HG02884 (cell line): ENCODE measurements around the gene ZNF526.

Experiments used
- ATAC-seq: cut with Tn5 transposase; IDR thresholded peaks from one replicate; pipeline ENCODE4 v1.9.1; 2021; ENCODE audit warnings: mild to moderate bottlenecking, moderate library complexity; ENCODE audit not compliant: unreplicated experiment

Gene ZNF526

DNA sequence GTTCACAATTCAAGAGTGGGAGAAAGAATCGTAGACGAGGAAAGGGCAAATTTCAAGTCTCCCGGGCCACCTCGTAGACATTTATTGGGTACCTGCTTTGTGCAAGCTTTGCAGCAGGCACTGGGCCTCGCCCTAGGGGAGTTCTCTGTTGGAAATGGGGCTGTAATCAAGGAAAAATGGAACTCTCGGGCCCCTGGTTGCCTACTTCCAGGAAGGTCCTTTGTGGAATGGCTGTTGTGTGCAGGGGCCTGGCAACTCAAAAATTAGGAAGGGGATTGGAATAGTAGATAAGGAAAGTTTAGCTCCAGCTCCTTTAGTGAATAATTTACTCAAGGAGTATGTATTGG is 612 bp downstream of the ZNF526 start:
- no peak for ATAC-seq

DNA sequence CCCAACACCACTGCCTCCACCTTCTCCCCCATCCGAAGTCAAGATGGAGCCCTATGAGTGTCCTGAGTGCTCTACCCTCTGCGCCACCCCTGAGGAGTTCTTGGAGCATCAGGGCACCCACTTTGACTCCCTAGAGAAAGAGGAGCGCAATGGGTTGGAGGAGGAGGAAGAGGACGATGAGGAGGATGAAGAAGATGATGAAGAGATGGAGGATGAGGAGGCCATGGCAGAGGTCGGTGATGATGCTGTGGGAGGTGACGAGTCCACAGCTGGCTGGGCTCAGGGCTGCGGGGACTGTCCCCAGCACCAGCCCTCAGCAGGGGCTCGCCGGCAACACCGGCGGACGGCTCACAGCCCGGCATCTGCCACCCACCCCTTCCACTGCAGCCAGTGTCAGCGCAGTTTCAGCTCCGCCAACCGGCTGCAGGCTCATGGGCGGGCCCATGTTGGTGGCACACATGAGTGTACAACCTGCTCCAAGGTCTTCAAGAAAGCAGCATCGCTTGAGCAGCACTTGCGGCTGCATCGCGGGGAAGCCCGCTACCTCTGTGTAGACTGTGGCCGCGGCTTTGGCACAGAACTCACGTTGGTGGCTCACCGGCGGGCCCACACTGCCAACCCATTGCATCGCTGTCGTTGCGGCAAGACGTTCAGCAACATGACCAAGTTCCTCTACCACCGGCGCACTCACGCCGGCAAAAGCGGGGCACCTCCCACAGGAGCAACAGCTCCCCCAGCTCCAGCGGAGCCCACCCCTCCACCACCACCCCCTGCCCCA is 5.0 kb downstream of the ZNF526 start:
- no peak for ATAC-seq

DNA sequence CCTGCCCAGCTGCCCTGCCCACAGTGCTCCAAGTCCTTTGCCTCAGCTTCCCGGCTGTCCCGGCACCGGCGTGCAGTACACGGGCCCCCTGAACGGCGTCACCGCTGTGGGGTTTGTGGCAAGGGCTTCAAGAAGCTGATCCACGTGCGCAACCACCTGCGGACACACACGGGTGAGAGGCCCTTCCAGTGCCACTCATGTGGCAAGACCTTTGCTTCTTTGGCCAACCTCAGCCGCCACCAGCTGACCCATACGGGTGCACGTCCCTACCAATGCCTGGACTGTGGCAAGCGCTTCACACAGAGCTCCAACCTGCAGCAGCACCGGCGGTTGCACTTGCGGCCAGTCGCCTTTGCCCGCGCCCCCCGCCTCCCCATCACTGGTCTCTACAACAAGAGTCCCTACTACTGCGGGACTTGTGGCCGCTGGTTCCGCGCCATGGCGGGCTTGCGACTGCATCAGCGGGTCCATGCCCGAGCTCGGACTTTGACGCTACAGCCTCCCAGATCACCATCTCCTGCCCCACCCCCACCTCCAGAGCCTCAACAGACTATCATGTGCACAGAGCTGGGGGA is 5.7 kb downstream of the ZNF526 start:
- ATAC-seq: no peak

DNA sequence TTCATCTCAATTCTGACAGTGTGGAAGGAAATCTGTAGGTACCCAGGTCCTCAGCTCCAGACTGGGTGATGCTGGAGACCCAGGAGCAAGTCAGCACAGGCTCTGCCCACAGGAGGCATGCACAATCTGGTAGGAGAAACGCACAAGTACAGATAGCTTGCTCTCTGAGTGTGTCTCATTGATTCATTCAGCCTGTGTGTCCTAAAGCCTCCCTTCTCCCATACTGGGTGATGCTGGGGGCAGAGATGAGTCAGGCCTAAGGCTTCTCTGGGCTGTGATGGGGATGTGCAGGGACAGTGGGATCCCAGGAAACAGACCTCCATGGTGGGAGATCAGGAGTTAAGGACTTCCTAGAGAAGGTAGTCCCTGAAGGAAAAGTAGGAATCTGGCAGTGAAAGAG is 6.8 kb downstream of the ZNF526 start:
- no peak for ATAC-seq

DNA sequence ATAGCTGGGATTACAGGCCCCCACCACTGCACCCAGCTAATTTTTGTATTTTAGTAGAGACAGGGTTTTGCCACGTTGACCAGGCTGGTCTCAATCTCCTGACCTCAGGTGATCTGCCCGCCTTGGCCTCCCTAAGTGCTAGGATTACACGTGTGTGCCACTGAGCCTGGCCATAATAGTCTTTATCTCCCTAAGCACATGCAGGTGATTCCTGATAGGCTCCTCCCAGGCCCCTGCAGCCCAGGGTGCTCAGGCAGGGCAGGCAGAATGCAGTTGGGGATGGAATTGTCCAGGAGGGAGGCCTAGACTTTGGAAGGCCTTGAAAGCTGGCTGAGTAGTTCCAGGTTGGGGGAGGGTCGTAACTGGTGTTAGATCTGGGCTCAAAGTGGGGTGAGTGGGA is 8.5 kb downstream of the ZNF526 start:
- no peak for ATAC-seq

DNA sequence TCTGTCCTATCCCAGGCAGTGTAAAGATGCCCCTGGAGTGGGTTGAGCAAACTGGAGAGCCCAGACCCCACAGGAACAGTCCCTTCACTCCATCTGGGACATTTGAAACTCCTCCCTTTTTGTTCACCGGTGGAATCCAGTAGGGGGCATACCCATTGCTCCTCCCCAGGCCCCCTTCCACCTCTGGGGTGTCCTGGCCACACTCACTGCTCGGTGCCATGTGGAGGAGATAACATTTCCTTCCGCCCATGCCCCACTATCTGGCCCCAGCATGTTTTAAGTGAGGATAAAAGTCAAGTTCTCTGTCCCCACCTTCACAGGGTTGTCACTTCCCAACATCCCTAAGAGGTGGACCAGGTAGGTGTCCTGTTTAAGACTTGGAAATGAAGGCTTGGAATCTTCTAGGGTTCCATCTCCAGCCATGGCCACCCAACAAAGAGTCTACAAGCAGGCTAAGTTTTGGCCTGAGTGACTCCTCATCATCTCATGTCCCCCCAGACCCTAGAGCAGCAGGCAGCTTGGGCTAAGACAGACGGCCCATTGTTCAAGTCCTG is 9.3 kb downstream of the ZNF526 start:
- no peak for ATAC-seq

DNA sequence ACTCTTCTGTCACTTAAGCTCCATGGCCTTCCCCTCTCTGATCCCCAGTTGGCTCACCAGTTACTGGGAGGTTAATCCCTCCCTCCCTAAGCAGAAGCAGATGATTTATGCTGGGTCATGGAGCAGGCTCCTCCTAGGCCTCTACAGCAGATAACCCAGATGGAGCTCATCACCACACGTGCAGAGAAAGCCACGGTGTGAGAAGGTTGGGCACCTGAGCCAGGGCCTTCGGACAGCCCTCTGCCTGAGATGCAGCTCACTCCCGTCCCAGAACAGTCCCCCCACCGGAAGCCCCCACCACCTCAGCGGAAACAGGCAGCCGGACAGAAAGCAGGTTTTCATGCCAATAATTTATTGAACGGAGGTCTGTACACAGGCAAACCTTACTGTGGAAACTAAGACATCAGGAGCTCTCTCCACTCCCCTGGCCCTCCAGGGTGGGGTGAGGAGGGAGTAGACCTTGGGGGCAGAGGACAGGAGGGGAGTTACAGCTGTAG is 9.8 kb downstream of the ZNF526 start:
- ATAC-seq: no peak

DNA sequence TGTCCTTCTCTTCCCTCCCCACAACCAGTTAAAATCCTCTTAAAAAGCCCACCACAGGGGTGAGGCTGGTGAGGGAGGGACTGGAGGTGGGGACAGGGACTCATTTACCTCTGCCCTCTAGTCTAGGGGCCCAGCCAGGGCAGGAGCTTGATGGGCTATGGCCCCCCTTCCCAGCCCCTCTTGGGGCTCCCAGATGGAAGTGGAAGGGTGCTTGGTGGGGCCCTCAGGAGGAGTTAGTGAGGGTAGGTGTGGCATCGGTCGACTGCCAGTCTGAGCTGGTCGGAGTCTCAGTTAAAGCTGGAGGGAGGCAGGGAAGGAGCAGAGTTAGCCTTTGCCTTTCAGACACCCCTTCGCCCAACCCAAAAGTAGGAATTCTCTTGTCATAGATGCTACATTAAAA is 10.5 kb downstream of the ZNF526 start:
- no peak for ATAC-seq

DNA sequence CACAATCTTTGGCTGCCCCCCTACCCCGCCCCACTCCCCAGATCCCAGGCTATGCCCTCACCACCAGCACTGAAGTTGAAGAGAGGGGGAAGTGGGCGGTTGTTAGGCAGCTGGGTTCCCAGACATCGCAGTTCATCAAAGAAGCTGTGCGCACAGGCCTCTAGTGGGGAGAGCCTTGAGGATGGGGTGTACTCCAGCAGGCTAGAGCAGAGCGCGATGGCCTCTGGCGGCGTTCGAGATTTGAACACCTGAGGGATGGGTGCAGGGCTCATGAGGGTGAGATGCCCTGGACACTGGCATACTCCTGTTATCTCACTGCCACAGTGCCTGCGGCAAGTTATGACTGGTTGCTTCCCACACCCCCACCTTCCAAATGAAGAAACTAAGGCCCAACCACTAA is 12.3 kb downstream of the ZNF526 start:
- ATAC-seq: no peak

DNA sequence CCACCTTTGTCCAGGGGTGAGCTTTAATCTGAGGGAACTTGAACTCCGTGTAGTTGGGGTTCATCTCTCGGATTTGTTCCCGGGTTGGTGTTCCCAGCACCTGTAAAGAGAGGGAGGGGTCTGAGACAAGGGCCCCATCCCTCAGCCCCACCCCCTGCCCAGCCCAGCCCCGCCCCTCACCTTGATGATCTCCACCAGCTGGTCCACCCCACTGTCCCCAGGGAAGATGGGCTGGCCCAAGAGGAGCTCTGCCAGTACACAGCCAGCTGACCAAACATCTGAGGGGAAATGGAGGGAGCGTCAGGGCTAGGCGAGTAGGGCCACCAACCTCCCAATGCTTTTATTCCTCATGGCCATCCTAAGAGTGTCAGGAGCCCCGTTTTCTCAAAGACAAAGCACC is 13.0 kb downstream of the ZNF526 start:
- ATAC-seq: no peak

DNA sequence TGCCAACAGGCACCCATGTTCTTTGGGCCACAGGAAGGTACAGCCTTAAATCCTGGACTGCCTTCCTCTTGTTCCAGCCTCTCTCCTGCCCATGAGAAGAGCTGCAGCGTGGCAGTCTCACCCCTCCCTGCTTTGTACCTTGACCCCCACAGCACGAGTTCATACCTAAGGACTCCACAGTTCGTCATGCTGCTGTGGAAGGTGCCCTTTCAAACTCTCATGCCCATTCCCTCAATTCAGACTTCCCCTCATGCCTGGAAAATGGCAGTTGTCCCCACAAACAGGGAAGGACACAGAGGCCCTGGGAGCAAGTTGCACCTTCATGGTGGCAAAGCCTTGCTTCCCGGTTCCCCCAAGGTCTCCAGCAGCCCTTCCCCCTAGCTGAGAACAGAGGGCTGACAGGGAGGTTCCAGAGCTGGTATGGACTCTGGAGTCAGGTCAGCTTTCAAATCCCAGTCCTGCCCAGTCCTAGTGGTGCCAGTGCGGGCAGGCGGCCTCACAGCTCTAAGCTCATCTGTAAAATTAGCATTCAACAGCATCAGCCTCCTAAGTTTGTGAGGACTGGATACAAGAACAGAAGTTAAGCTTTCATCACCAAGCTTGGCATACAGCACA is 13.7 kb downstream of the ZNF526 start:
- ATAC-seq: no peak

DNA sequence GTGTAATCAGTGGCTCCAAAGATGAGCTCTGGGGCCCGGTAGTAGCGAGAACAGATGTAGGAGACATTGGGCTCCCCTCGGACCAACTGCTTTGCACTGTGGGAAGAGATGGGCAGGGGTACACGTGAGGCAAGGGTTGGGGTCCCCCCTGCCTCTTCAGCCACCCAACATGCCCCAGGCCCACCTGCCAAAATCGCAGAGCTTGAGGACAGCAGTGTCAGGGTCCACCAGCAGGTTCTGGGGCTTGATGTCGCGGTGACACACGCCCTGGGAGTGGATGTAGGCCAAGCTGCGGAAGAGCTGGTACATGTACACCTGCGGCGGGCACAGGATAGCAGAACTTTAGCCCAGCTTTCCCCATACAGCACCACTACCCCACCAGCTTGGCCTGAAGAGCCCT is 14.3 kb downstream of the ZNF526 start:
- no peak for ATAC-seq

DNA sequence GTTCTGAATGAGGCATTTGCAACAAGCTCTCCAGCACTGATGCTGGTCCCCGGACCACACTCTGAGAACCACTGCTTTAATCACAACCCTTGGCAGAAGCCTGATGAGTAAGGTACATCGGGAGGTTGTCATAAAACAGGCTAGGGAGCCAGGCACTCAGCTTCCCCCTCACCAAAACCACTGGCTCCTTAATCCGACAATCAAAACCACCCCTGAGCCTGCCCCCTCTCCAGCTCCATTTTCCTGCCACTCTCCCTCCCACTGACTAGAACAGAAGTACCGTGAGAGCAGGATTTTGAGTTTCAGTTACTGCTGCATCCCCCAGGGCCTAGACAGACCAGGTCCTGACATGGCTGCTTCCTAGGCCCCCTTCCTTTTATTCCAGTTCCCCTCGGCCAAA is 15.1 kb downstream of the ZNF526 start:
- ATAC-seq: no peak

DNA sequence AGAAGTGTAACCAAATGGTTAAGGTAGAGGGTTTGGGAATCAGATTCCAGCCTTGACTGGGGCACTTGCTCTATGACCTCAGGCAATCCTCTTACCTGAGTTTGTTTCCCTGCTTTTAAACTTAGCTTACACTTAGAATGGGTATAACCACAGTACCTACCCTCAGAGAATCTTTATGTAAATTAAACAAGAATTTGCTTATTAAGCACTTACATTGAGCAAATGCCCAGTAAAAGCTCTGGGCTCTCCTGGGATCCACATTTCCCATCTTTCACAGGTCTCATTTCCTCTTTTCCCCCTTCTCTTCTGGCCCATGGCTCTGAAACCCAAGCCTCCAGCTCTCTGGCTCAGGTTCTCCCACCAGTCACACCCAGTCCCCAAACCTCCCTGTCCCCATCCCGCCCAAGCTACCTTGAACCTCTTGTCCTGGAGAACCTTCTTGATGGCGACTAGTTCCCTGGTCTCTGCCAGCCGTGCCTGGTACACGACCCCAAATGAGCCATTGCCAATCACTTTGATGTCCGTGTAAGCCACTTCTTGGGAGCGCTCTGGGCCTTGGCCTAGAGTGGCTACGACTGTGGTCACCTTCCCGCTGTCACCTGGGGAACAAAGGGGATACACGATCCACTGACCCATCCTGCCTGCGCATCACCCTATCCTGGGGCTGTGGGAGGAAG is 19.6 kb downstream of the ZNF526 start:
- no peak for ATAC-seq

DNA sequence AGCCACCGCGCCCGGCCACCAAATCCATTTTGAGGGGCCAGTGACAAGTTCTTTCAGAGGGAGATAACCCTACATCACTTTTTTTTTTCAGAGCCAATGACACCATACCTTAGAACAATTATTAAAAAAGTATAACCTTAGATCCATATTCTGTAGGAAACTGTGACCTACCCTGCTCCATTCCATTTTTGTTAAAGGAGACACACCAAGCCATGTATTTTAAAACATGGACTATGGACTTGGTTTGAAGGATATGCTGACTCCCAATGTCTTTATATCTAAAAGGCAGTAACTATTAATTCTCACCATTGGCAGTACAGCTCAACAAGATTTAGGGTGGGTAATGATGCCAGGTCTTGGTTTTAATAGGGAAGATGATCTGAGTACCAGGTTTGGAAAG is 21.2 kb downstream of the ZNF526 start:
- no peak for ATAC-seq

DNA sequence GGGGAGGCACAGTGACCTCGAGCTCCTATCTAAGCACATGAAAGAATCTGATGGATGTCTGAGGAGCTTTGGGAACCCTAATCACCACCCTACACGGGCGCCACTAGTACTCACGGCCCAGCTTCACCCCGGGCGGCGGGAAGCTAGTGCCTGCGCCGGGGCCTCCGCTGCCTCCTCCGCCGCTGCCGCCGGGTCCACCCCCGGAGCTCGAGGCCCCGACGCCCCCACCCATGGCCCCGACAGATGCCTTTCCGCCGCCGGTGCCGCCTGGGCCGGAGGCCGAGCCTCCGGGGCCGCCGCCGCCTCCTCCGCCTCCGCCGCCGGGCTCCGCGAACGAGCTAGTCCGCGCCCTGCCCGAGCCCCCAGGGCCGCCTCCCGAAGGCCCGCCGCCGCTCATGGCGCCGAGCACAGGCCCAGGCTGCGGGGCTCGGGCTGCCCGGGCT is 22.0 kb downstream of the ZNF526 start:
- no peak for ATAC-seq

DNA sequence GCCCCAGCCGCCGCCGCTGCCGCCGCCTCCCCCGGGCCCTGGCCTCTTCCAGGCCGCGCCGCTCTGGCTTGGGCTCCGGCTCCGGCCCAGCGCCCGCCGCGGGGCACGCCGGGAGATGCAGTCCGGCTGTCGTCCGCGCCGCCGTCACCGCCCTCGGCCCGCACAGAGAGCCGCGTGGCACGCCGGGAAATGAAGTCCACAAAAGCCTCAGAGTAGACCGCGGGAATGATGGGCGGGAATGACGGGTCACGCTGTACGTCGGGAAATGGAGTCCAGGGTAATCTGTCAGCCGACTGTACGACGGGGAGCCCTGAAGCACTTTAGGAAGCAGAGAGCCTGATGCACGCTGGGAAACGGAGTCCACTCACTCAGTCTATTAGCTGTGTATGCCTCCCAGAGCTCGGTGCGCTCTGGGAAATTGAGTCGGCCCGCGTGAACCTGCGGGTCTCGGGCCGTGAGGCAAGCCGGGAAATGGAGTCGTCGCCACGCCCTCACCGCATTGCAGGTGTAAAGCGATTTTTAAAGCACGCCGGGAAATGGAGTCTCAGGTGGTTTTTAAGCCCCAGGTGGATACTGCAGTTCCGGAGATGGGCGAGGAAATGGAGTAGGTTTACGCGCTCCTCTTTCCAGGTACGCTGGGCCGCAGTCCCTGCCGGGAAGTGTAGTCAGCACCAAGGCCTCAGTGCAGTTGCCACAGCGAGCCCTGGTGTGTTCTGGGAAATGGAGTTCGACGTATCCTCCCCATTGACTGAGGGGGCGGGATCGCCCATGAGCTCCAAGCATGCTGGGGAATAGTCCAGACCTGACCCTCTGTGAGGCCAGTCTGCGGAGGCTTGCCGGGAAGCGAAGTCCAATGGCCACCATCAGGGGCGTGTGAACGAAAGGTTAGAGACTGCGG is 22.6 kb downstream of the ZNF526 start, which contains the start of gene GSK3A:
GSK3A (minus strand) TSS at position 91 of the 898 bp plus-strand sequence. CDS start 137 bp downstream, outside the sequence.
- peak; percentile 58 for ATAC-seq

DNA sequence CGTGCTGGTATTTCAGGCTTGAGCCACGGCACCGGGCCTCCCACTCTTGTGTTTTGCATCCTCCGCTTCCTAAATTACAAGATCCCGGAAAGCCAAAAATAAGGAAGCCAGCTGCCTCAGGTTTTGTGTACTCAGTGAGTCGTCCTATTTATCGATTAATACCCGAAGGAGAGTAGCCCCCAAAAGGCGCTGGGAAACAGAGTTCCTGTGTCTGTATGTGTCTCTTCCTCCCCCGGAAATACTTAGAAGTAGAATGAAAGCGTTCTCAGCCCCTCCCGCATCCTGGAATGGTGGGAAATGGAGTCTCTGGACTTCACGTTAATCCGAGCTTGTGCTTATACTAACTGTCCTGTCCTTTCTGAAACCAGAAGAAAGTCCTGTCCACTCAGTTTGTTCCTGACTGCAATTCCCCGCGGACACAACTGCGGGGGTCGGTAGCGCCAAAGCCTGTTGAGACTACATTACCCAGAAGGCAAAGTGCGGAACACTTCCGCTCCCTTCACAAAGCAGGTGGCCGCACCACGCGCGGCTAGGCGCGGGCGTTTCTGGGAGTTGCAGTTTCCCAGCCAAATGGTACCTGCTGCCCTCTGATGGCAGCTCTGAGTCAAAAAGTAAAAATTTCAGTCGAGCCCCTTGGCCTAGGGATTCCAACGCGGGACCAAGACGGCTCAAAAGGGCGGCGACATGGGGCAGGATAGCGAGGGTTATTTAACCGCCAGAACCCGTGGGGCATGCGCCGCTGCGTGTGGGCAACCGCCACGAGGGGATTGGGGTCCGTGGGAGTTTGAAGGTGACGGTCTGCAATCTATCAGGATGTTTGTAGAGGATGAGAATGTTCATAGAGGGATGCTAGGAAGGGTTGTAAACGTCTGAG is 24.5 kb downstream of the ZNF526 start:
- peak; percentile 26 for ATAC-seq

DNA sequence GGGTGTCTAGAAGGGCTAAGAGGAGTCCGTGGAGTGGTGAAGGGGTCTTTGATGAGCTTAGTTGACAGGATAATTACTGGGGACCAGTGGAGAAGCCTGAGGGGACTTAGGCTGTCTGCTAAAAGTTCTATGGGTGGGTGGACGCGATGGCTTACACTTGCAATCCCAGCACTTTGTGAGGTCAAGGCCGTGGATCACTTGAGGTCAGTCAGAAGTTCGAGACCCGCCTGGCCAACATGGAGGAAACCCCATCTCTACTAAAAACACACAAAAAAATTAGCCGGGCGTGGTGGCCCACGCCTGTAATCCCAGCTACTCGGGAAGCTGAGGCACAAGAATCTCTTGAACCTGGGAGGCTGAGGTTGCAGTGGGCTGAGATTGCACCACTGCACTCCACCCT is 25.1 kb downstream of the ZNF526 start:
- ATAC-seq: no peak
